ENCODE results near the gene ALX4.

- no peak for TF ChIP-seq CREB1 (CRISPR knock-in tag; IDR thresholded peaks at IDR 0.05; ENCODE audit: low read depth)
- TF ChIP-seq, protein P1, sequence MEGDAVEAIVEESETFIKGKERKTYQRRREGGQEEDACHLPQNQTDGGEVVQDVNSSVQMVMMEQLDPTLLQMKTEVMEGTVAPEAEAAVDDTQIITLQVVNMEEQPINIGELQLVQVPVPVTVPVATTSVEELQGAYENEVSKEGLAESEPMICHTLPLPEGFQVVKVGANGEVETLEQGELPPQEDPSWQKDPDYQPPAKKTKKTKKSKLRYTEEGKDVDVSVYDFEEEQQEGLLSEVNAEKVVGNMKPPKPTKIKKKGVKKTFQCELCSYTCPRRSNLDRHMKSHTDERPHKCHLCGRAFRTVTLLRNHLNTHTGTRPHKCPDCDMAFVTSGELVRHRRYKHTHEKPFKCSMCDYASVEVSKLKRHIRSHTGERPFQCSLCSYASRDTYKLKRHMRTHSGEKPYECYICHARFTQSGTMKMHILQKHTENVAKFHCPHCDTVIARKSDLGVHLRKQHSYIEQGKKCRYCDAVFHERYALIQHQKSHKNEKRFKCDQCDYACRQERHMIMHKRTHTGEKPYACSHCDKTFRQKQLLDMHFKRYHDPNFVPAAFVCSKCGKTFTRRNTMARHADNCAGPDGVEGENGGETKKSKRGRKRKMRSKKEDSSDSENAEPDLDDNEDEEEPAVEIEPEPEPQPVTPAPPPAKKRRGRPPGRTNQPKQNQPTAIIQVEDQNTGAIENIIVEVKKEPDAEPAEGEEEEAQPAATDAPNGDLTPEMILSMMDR (conservative IDR thresholded peaks at IDR 0.05; ENCODE audit: low read depth in 2 of 2) = no peak
- no peak for TF ChIP-seq EZH2 (IDR thresholded peaks at IDR 0.05; ENCODE audit: low read depth, unreplicated experiment)
- no peak for TF ChIP-seq EZH2phosphoT487 (IDR thresholded peaks at IDR 0.05; ENCODE audit: unreplicated experiment)
These were observed 8.9 kb downstream of the ALX4 start for GRCh38 chr11:44300844-44301563.

Data from GM23338 (cell line).